ENCODE results near the gene NOXO1. TPM values are rescaled to one million over a fixed set of nuclear protein-coding genes. Genes with fewer than 3 reads are reported as not detected.
A peak's percentile ranks its signal among the peaks of the same experiment; 100 is the strongest.

NOXO1 gene
- total and polyA plus RNA-seq, 2 experiments from 2014 or later, result 2.0 to 2.6 TPM

DNA sequence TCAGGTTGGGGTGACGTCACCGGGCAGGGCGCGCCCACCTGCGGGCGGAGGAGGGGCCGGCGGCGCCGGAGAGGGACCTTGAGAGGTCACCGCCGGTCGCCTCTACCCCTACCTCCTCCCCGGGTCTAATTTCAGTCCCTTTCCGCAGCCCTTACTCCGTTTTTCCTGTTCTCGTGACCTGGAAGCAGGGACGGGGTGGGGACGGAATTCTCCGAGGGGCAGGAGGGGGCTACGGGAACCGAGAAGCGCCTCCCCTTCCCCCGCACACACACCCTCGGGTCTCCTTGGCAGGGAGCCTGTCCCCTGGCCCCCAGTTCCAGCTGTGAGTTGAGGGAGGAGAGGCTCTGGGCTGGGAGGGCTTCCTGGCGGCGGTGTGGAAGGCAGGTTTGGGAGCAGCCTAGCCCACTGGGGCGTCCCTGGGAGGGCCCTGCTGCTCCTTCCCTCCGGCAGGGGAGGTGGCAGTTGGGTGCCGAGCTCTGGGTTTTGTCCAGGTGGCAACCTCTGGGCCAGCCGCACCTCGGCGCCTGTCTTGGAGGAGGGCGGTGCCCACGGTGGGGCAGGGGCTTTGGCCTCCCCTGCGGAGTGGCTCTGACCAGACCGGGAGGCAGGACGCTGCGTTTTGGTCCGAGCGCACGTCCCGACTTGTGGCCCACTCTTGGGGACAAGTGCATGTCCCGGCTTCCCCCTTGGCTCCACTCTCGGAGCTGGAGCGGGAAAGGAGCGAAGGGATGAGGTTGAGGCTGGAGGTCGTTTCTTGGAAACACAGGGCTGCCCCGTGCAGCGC, 9.3 kb upstream of the NOXO1 start (continued):
- TF ChIP-seq, protein P1, sequence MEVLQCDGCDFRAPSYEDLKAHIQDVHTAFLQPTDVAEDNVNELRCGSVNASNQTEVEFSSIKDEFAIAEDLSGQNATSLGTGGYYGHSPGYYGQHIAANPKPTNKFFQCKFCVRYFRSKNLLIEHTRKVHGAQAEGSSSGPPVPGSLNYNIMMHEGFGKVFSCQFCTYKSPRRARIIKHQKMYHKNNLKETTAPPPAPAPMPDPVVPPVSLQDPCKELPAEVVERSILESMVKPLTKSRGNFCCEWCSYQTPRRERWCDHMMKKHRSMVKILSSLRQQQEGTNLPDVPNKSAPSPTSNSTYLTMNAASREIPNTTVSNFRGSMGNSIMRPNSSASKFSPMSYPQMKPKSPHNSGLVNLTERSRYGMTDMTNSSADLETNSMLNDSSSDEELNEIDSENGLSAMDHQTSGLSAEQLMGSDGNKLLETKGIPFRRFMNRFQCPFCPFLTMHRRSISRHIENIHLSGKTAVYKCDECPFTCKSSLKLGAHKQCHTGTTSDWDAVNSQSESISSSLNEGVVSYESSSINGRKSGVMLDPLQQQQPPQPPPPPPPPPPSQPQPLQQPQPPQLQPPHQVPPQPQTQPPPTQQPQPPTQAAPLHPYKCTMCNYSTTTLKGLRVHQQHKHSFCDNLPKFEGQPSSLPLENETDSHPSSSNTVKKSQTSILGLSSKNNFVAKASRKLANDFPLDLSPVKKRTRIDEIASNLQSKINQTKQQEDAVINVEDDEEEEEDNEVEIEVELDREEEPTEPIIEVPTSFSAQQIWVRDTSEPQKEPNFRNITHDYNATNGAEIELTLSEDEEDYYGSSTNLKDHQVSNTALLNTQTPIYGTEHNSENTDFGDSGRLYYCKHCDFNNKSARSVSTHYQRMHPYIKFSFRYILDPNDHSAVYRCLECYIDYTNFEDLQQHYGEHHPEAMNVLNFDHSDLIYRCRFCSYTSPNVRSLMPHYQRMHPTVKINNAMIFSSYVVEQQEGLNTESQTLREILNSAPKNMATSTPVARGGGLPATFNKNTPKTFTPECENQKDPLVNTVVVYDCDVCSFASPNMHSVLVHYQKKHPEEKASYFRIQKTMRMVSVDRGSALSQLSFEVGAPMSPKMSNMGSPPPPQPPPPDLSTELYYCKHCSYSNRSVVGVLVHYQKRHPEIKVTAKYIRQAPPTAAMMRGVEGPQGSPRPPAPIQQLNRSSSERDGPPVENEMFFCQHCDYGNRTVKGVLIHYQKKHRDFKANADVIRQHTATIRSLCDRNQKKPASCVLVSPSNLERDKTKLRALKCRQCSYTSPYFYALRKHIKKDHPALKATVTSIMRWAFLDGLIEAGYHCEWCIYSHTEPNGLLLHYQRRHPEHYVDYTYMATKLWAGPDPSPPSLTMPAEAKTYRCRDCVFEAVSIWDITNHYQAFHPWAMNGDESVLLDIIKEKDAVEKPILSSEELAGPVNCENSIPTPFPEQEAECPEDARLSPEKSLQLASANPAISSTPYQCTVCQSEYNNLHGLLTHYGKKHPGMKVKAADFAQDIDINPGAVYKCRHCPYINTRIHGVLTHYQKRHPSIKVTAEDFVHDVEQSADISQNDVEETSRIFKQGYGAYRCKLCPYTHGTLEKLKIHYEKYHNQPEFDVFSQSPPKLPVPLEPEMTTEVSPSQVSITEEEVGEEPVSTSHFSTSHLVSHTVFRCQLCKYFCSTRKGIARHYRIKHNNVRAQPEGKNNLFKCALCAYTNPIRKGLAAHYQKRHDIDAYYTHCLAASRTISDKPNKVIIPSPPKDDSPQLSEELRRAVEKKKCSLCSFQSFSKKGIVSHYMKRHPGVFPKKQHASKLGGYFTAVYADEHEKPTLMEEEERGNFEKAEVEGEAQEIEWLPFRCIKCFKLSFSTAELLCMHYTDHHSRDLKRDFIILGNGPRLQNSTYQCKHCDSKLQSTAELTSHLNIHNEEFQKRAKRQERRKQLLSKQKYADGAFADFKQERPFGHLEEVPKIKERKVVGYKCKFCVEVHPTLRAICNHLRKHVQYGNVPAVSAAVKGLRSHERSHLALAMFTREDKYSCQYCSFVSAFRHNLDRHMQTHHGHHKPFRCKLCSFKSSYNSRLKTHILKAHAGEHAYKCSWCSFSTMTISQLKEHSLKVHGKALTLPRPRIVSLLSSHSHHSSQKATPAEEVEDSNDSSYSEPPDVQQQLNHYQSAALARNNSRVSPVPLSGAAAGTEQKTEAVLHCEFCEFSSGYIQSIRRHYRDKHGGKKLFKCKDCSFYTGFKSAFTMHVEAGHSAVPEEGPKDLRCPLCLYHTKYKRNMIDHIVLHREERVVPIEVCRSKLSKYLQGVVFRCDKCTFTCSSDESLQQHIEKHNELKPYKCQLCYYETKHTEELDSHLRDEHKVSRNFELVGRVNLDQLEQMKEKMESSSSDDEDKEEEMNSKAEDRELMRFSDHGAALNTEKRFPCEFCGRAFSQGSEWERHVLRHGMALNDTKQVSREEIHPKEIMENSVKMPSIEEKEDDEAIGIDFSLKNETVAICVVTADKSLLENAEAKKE (CRISPR knock-in tag; IDR thresholded peaks at IDR 0.05), result no peak
- no peak for TF ChIP-seq JUNB (IDR thresholded peaks at IDR 0.05; ENCODE audit: unreplicated experiment)

DNA sequence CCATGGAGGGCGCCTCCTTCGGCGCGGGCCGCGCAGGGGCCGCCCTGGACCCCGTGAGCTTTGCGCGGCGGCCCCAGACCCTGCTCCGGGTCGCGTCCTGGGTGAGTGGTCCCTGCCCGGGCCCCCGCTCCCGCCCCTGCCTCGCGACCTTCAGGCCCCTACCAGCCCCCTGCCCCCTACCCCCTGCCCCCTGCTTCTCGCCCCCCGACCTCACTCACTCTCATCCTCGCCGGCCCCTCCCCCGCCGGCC, 8.8 kb upstream of the NOXO1 start:
- no peak overlapping the region for H2AFZ ChIP-seq
- H3K4me1 Mint-ChIP-seq, result peaks cover 15% of the 10 kb centered on the region

More for the DNA sequence above, 8.8 kb upstream of the NOXO1 start:
- H3K79me2 ChIP-seq (replicated peaks; ENCODE audit: insufficient read depth), result peaks cover 9% of the 10 kb centered on the region
- H4K20me1 ChIP-seq (replicated peaks; ENCODE audit: insufficient read depth), result no peaks in the 10 kb centered on the region; the same call in 1 of the 2 replicates
- no peak overlapping the region; the same call in 1 of the 3 replicates for H3K4me3 Mint-ChIP-seq
- H3F3A ChIP-seq (replicated peaks; ENCODE audit: low read depth), result peaks cover 22% of the 10 kb centered on the region
- H3K27me3 Mint-ChIP-seq (ENCODE audit: insufficient read depth, low read depth, poor library complexity), result peaks cover 43% of the 10 kb centered on the region
- ATAC-seq, result peak; percentile 2; the same call in 2 of the 3 replicates
- no peak overlapping the region for H3K27ac ChIP-seq (ENCODE audit: low read depth)
- peak overlapping the region; percentile 86 for H3K4me3 ChIP-seq
- H3K4me2 ChIP-seq, result no peak overlapping the region
- no peak for TF ChIP-seq NANOG (IDR thresholded peaks at IDR 0.05; ENCODE audit: borderline replicate concordance)
- H3K27ac Mint-ChIP-seq, result no peak overlapping the region
- no peaks in the 10 kb centered on the region for H3K9me3 Mint-ChIP-seq
- H3K36me3 ChIP-seq (ENCODE audit: insufficient read depth), result no peaks in the 10 kb centered on the region
- H3K36me3 Mint-ChIP-seq (ENCODE audit: low read depth), result peaks cover 15% of the 10 kb centered on the region
- peaks cover 33% of the 10 kb centered on the region for H3K27me3 ChIP-seq (ENCODE audit: insufficient read depth)
- no peaks in the 10 kb centered on the region for H3K9me2 ChIP-seq (ENCODE audit: insufficient read depth)
- no peak for DNase-seq (ENCODE audit: low spot score)
- peaks cover 11% of the 10 kb centered on the region; the same call in 1 of the 2 replicates for H3K4me1 ChIP-seq (ENCODE audit: insufficient read depth)

Data from GM23338 (cell line).